HEK293 (cell line): Measurements from ENCODE around the gene CLEC4A.
"Not testable (repeated sequence)": the region's sequence is repeated elsewhere in the genome, so short reads cannot be mapped to it uniquely, and the experiment has no call there.

ENCODE experiments used
- CTCF ChIA-PET: fragments of 350-600 bp; formaldehyde crosslinking; extraction: SDS; loops from one replicate; lab custom pipeline; 2021; ENCODE audit warnings: antibody characterized with exemption; lab: Yijun Ruan, JAX
- POLR2A ChIA-PET: fragments of 300-600 bp; formaldehyde crosslinking; extraction: SDS; loops from one replicate; lab custom pipeline; 2020; ENCODE audit warnings: antibody characterized with exemption, inconsistent platforms; lab: Yijun Ruan, JAX
- H3K27ac ChIP-seq: fragments of 200-500 bp; sonication (Bioruptor generic); 2 replicates; pipeline ENCODE4 v1.5.1; 2014; ENCODE audit warnings: low read depth, low read length, control low read depth, inconsistent platforms; ENCODE audit errors: extremely low read depth
- H3K36me3 ChIP-seq, 2 experiments: fragments of 200-500 bp in 1 of 2; sonication (Bioruptor generic) in 1 of 2; 1 replicate in 1 of 2; 2 replicates in 1 of 2; pipeline ENCODE4 v1.5.1; 2014 to 2017; ENCODE audit warnings: inconsistent platforms in 2 of 2, low read length in 2 of 2; ENCODE audit not compliant: control insufficient read depth in 2 of 2, insufficient read depth in 1 of 2
- H3K4me1 ChIP-seq: fragments of 200-500 bp; sonication (Bioruptor generic); 2 replicates; pipeline ENCODE4 v1.5.1; 2014; ENCODE audit warnings: mild to moderate bottlenecking, low read length, inconsistent platforms; ENCODE audit not compliant: control insufficient read depth, insufficient read depth
- H3K4me3 ChIP-seq: 2 replicates; pipeline ENCODE4 v1.5.1; 2011; ENCODE audit warnings: low read depth, mild to moderate bottlenecking, control low read depth, low read length, moderate library complexity
- H3K9me3 ChIP-seq: fragments of 200-500 bp; sonication (Bioruptor generic); 2 replicates; pipeline ENCODE4 v1.5.1; 2014; ENCODE audit warnings: low read depth, low read length, inconsistent platforms; ENCODE audit not compliant: control insufficient read depth, insufficient read depth
- BCL11B ChIP-seq: fragments of 450-650 bp; formaldehyde crosslinking; IDR thresholded peaks from 2 replicates; pipeline ENCODE4 v1.5.1; 2016; ENCODE audit warnings: low read depth, missing biosample characterization, missing genetic modification characterization
- IKZF3 ChIP-seq: fragments of 450-650 bp; IDR thresholded peaks from 2 replicates; pipeline ENCODE4 v1.5.0; 2018; ENCODE audit warnings: missing biosample characterization, mild to moderate bottlenecking, missing genetic modification characterization, moderate library complexity
- KLF8 ChIP-seq: fragments of 450-650 bp; formaldehyde crosslinking; IDR thresholded peaks from 2 replicates; pipeline ENCODE4 v1.5.1; 2016; ENCODE audit warnings: missing biosample characterization, missing genetic modification characterization
- MYNN ChIP-seq: fragments of 450-650 bp; formaldehyde crosslinking; IDR thresholded peaks from 2 replicates; pipeline ENCODE4 v1.5.1; 2016; ENCODE audit warnings: missing biosample characterization, missing genetic modification characterization, borderline replicate concordance
- PRDM1 ChIP-seq: fragments of 450-650 bp; formaldehyde crosslinking; IDR thresholded peaks from 2 replicates; pipeline ENCODE4; 2016; ENCODE audit warnings: missing biosample characterization, missing genetic modification characterization
- PRDM10 ChIP-seq: fragments of 450-650 bp; formaldehyde crosslinking; IDR thresholded peaks from 2 replicates; pipeline ENCODE4 v1.5.1; 2016; ENCODE audit warnings: missing biosample characterization, missing genetic modification characterization
- PRDM6 ChIP-seq: fragments of 450-650 bp; formaldehyde crosslinking; IDR thresholded peaks from 2 replicates; pipeline ENCODE4 v1.5.1; 2017; ENCODE audit warnings: missing biosample characterization, missing genetic modification characterization
- TCF7L2 ChIP-seq: IDR thresholded peaks from 2 replicates; pipeline ENCODE4 v1.6.1; 2011; ENCODE audit warnings: low read depth, mild to moderate bottlenecking, inconsistent platforms, low read length, moderate library complexity, borderline replicate concordance
- ZBTB10 ChIP-seq: fragments of 450-650 bp; formaldehyde crosslinking; IDR thresholded peaks from 2 replicates; pipeline ENCODE4 v1.5.1; 2016; ENCODE audit warnings: missing biosample characterization, missing genetic modification characterization
- ZBTB21 ChIP-seq: fragments of 450-650 bp; formaldehyde crosslinking; IDR thresholded peaks from 2 replicates; pipeline ENCODE4 v1.5.1; 2017; ENCODE audit warnings: missing biosample characterization, missing genetic modification characterization
- ZBTB6 ChIP-seq: fragments of 450-650 bp; formaldehyde crosslinking; IDR thresholded peaks from 2 replicates; pipeline ENCODE4 v1.5.1; 2017; ENCODE audit warnings: missing biosample characterization, missing genetic modification characterization
- ZFHX2 ChIP-seq: fragments of 450-650 bp; formaldehyde crosslinking; conservative IDR thresholded peaks from 2 replicates; pipeline ENCODE4 v1.5.1; 2016; ENCODE audit warnings: missing biosample characterization, missing genetic modification characterization
- ZFP3 ChIP-seq: fragments of 450-650 bp; formaldehyde crosslinking; IDR thresholded peaks from 2 replicates; pipeline ENCODE4 v1.5.1; 2016; ENCODE audit warnings: low read depth, missing biosample characterization, missing genetic modification characterization
- ZNF184 ChIP-seq: fragments of 450-650 bp; IDR thresholded peaks from 2 replicates; pipeline ENCODE4 v1.5.1; 2018; ENCODE audit warnings: missing biosample characterization, mild to moderate bottlenecking, missing genetic modification characterization
- ZNF354C ChIP-seq: fragments of 450-650 bp; formaldehyde crosslinking; IDR thresholded peaks from 2 replicates; pipeline ENCODE4 v1.5.1; 2016; ENCODE audit warnings: missing biosample characterization, missing genetic modification characterization, low read depth, borderline replicate concordance
- ZNF416 ChIP-seq: fragments of 450-650 bp; formaldehyde crosslinking; IDR thresholded peaks from 2 replicates; pipeline ENCODE4 v1.5.1; 2016; ENCODE audit warnings: missing biosample characterization, missing genetic modification characterization
- ZNF561 ChIP-seq: fragments of 450-650 bp; IDR thresholded peaks from 2 replicates; pipeline ENCODE4 v1.5.1; 2018; ENCODE audit warnings: missing biosample characterization, missing genetic modification characterization, borderline replicate concordance
- ZNF707 ChIP-seq: fragments of 450-650 bp; formaldehyde crosslinking; IDR thresholded peaks from 2 replicates; pipeline ENCODE4 v1.5.1; 2016; ENCODE audit warnings: missing biosample characterization, missing genetic modification characterization
- ZNF776 ChIP-seq: fragments of 450-650 bp; formaldehyde crosslinking; IDR thresholded peaks from 2 replicates; pipeline ENCODE4 v1.5.0; 2017; ENCODE audit warnings: missing biosample characterization, missing genetic modification characterization, borderline replicate concordance
- TF ChIP-seq, protein P1 (sequence below): fragments of 450-650 bp; formaldehyde crosslinking; IDR thresholded peaks from 2 replicates; pipeline ENCODE4 v1.5.1; 2016; ENCODE audit warnings: missing biosample characterization, missing genetic modification characterization

CLEC4A gene

GRCh38 chr12:8157484-8158198, 34.2 kb downstream of the CLEC4A start:
- Histone ChIP-seq H3K9me3 (no peaks in the 10 kb centered on the region), H3K36me3 (no peaks in the 10 kb centered on the region), H3K27ac (no peak overlapping the region), H3K4me3 (no peak overlapping the region), H3K4me1 (no peaks in the 10 kb centered on the region)
- ChIA-PET POLR2A (no interaction called here), CTCF (interaction anchor here (1.0 kb wide), 1 partner anchor 17 kb away, joined by 5 read pairs; no protein-coding TSS in a partner anchor)
- TF ChIP-seq BCL11B, result no peak
- TF ChIP-seq ZNF184 (tag by site-specific recombination), result no peak
- TF ChIP-seq TCF7L2, result no peak
- no peak for TF ChIP-seq ZNF707 (tag by site-specific recombination)
- no peak for TF ChIP-seq ZNF776
- TF ChIP-seq ZNF561 (tag by site-specific recombination), result no peak
- TF ChIP-seq IKZF3, result no peak
- TF ChIP-seq PRDM10, result no peak
- TF ChIP-seq ZFHX2 (tag by site-specific recombination), result no peak
- TF ChIP-seq ZFP3, result no peak
- TF ChIP-seq MYNN (tag by site-specific recombination), result no peak
- TF ChIP-seq, protein P1, sequence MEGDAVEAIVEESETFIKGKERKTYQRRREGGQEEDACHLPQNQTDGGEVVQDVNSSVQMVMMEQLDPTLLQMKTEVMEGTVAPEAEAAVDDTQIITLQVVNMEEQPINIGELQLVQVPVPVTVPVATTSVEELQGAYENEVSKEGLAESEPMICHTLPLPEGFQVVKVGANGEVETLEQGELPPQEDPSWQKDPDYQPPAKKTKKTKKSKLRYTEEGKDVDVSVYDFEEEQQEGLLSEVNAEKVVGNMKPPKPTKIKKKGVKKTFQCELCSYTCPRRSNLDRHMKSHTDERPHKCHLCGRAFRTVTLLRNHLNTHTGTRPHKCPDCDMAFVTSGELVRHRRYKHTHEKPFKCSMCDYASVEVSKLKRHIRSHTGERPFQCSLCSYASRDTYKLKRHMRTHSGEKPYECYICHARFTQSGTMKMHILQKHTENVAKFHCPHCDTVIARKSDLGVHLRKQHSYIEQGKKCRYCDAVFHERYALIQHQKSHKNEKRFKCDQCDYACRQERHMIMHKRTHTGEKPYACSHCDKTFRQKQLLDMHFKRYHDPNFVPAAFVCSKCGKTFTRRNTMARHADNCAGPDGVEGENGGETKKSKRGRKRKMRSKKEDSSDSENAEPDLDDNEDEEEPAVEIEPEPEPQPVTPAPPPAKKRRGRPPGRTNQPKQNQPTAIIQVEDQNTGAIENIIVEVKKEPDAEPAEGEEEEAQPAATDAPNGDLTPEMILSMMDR (tag by site-specific recombination), result no peak
- no peak for TF ChIP-seq PRDM6 (tag by site-specific recombination)
- no peak for TF ChIP-seq KLF8 (tag by site-specific recombination)
- TF ChIP-seq ZBTB21 (tag by site-specific recombination), result no peak
- TF ChIP-seq ZBTB6, result no peak
- TF ChIP-seq ZNF354C (tag by site-specific recombination), result no peak
- TF ChIP-seq ZNF416 (tag by site-specific recombination), result no peak
- no peak for TF ChIP-seq ZBTB10
- no peak for TF ChIP-seq PRDM1 (tag by site-specific recombination)

GRCh38 chr12:8172911-8173310, 49.5 kb downstream of the CLEC4A start:
- CTCF ChIA-PET, H3K4me1 ChIP-seq, H3K9me3 ChIP-seq, H3K27ac ChIP-seq, H3K4me3 ChIP-seq, POLR2A ChIA-PET, H3K36me3 ChIP-seq: not testable (repeated sequence)
